Small intestine (tissue), 7 donors: ENCODE data around the gene ZBTB16. TPM values are rescaled to one million over a fixed set of nuclear protein-coding genes. Genes with fewer than 3 reads are reported as not detected.

Experiments
- DNase-seq, 2 donors: peaks; one replicate each; pipeline versions ENCODE4 v3.0.0 to v3.0.0-alpha.2; 2013
- FAIRE-seq: peaks from 2 replicates; lab custom pipeline; 2012; peaks lifted over from hg19 to GRCh38; lab: Jason Lieb, UNC
- H3K27ac ChIP-seq, 3 donors: one replicate each; pipeline ENCODE4 v1.5.1; 2013; ENCODE audit warnings: low read length in 2 of 3, mild to moderate bottlenecking in 2 of 3, control low read depth in 1 of 3, inconsistent platforms in 1 of 3, low read depth in 1 of 3, moderate library complexity in 1 of 3
- H3K27me3 ChIP-seq, 3 donors: one replicate each; pipeline ENCODE4 v1.6.1; 2013; ENCODE audit warnings: low read length in 3 of 3, inconsistent platforms in 1 of 3; ENCODE audit not compliant: control insufficient read depth in 3 of 3, insufficient read depth in 3 of 3
- H3K36me3 ChIP-seq, 3 donors: one replicate each; pipeline ENCODE4 v1.6.1; 2013; ENCODE audit warnings: low read length in 3 of 3, inconsistent platforms in 1 of 3, low read depth in 1 of 3, mild to moderate bottlenecking in 1 of 3, moderate library complexity in 1 of 3; ENCODE audit not compliant: control insufficient read depth in 3 of 3, insufficient read depth in 2 of 3
- H3K4me1 ChIP-seq, 3 donors: one replicate each; pipeline ENCODE4 v1.6.1; 2013; ENCODE audit warnings: low read length in 2 of 3, inconsistent platforms in 1 of 3, low read depth in 1 of 3, mild to moderate bottlenecking in 1 of 3, moderate library complexity in 1 of 3; ENCODE audit not compliant: control insufficient read depth in 3 of 3, insufficient read depth in 2 of 3
- H3K4me3 ChIP-seq, 3 donors: one replicate each; pipeline ENCODE4 v1.5.1; 2013; ENCODE audit warnings: low read length in 3 of 3, control low read depth in 1 of 3, inconsistent platforms in 1 of 3, low read depth in 1 of 3, mild to moderate bottlenecking in 1 of 3, moderate library complexity in 1 of 3
- H3K9me3 ChIP-seq, 2 donors: one replicate each; pipeline ENCODE4 v1.6.1; 2013; ENCODE audit warnings: low read depth in 1 of 2, low read length in 1 of 2; ENCODE audit not compliant: control insufficient read depth in 2 of 2, insufficient read depth in 1 of 2
- WGBS, 3 donors: extraction: QIAGEN DNeasy Blood & Tissue Kit; methylation state at CpG; one replicate each; pipeline ENCODE4 v1.1.7; 2013; 5-methylcytosine and 5-hydroxymethylcytosine counted together
- polyA plus RNA-seq, 4 donors: library from polyadenylated mRNA; stranded (reverse) in 3 of 4; unstranded in 1 of 4; fragments of 200-250 nt in 3 of 4; fragments of 120-200 nt in 1 of 4; gene quantifications; one replicate each; pipeline versions ENCODE4 v1.2.1 to v1.2.3, GENCODE V29; 2013
- donor health status: healthy with polysubstance abuse.
- donor health status: control.
- donor health status: control.
- donor health status: Bipolar disorder and iron deficiency.
- donor health status: healthy.

The ZBTB16 gene
- polyA plus RNA-seq, 4 donors, result 1.5 to 32.4 (median 17.4) TPM

- no peaks in the 10 kb centered on the region for H3K9me3 ChIP-seq
- no peak for FAIRE-seq
- H3K4me1 ChIP-seq, result peaks cover 0 to 16% (median 0%) of the 10 kb centered on the region in 3 donors
- H3K4me3 ChIP-seq, result no peak overlapping the region
- no peaks in the 10 kb centered on the region for H3K27me3 ChIP-seq
- 66 to 81% (median 72%) methylated on average over 6 of the region's 6 CpGs for WGBS, 3 donors
- H3K27ac ChIP-seq, result no peak overlapping the region
- DNase-seq, result no peak
- no peaks in the 10 kb centered on the region for H3K36me3 ChIP-seq
Observed at GRCh38 chr11:114215871-114216795, 156.6 kb downstream of the ZBTB16 start.

DNA sequence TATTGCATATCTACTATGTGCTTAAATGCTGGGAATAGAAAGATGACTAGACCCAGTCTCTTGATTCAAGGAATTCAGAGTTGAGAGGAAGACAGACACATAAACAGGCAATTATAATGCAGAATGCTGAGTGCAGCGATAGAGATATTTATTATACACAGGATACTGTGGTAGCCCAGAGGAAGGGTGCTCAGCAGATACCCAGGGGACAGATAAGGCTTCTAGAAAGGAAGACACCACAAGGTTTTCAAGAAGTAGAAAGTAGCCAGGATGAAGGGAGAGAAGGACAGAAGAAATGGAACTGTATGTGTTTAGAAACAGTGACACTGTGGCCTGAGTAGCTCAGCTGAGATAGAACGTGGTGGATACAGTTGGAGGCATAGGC is 157.3 kb downstream of the ZBTB16 start:
- no peaks in the 10 kb centered on the region for H3K27me3 ChIP-seq
- H3K4me3 ChIP-seq, result no peak overlapping the region
- no peaks in the 10 kb centered on the region for H3K36me3 ChIP-seq
- DNase-seq (peak in 1 of 2 donors; percentile 26), FAIRE-seq (no peak)
- no peak overlapping the region for H3K27ac ChIP-seq
- H3K9me3 ChIP-seq, result no peaks in the 10 kb centered on the region
- peaks cover 0 to 9% (median 0%) of the 10 kb centered on the region in 3 donors for H3K4me1 ChIP-seq
- 73 to 80% (median 76%) methylated on average over 2 of the region's 2 CpGs for whole genome bisulfite sequencing, 3 donors

- peaks cover 0 to 4% (median 0%) of the 10 kb centered on the region in 3 donors for H3K36me3 ChIP-seq
- no peak overlapping the region for H3K4me3 ChIP-seq
- FAIRE-seq, result no peak
- no peak for DNase-seq
- H3K9me3 ChIP-seq, result no peaks in the 10 kb centered on the region
- H3K27me3 ChIP-seq, result no peaks in the 10 kb centered on the region
- H3K4me1 ChIP-seq, result peaks cover 0 to 8% (median 0%) of the 10 kb centered on the region in 3 donors
- 82 to 94% (median 88%) methylated on average over 3 of the region's 3 CpGs for WGBS, 3 donors
- H3K27ac ChIP-seq, result no peak overlapping the region
Observed at GRCh38 chr11:114218508-114218907, 159.0 kb downstream of the ZBTB16 start.

GRCh38 chr11:114219559-114220349 is 160.2 kb downstream of the ZBTB16 start:
- DNase-seq, result peak in 1 of 2 donors; percentile 18
- H3K27ac ChIP-seq, result peak overlapping the region in 1 of 3 donors; percentile 46
- no peak overlapping the region for H3K4me3 ChIP-seq

GRCh38 chr11:114221037-114221436 is 161.5 kb downstream of the ZBTB16 start:
- H3K4me1 ChIP-seq, result peaks cover 0 to 4% (median under 1%) of the 10 kb centered on the region in 3 donors
- 91 to 94% (median 91%) methylated on average over 2 of the region's 2 CpGs for WGBS, 3 donors
- H3K27me3 ChIP-seq, result no peaks in the 10 kb centered on the region
- no peaks in the 10 kb centered on the region for H3K9me3 ChIP-seq
- H3K36me3 ChIP-seq, result peaks cover 0 to 4% (median 0%) of the 10 kb centered on the region in 3 donors
- DNase-seq, result no peak
- no peak overlapping the region for H3K4me3 ChIP-seq
- H3K27ac ChIP-seq, result no peak overlapping the region
- no peak for FAIRE-seq

More at GRCh38 chr11:114219559-114220349, 160.2 kb downstream of the ZBTB16 start:
- peaks cover 0 to 8% (median 0%) of the 10 kb centered on the region in 3 donors for H3K4me1 ChIP-seq
- H3K27me3 ChIP-seq, result no peaks in the 10 kb centered on the region
- FAIRE-seq, result no peak
- no peaks in the 10 kb centered on the region for H3K9me3 ChIP-seq
- H3K36me3 ChIP-seq, result peaks cover 0 to 4% (median 0%) of the 10 kb centered on the region in 3 donors
- whole genome bisulfite sequencing, 3 donors, result 53 to 58% (median 55%) methylated on average over 6 of the region's 6 CpGs

DNA sequence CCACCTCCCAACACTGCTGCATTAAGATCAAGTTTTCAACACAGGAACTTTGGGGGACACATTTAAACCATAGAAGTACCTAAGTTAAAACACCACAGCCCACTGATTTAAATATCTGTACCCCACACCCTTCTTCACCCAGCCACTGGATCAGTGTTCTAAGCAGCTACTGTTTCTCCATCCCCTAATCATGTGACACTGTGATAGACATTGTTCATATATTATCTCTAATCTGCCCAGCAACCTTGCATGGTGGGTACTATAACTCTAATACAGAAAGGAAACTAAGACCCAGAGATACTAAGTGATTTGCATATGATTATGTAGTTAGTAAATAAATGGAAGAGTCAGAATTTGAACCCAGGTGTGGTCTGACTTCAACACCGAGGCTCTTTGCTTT is 166.2 kb downstream of the ZBTB16 start:
- Histone ChIP-seq H3K27me3 (no peaks in the 10 kb centered on the region), H3K9me3 (no peaks in the 10 kb centered on the region), H3K27ac (no peak overlapping the region), H3K4me1 (peaks cover 0 to 3% (median 0%) of the 10 kb centered on the region in 3 donors), H3K36me3 (peaks cover 0 to 4% (median 0%) of the 10 kb centered on the region in 3 donors), H3K4me3 (no peak overlapping the region)
- DNase-seq (no peak), FAIRE-seq (no peak)
- WGBS, 3 donors, result 29 to 67% (median 54%) methylated on average over 1 of the region's 1 CpG

GRCh38 chr11:114226356-114226755 is 166.8 kb downstream of the ZBTB16 start:
- Histone ChIP-seq H3K4me3 (no peak overlapping the region), H3K36me3 (peaks cover 0 to 4% (median 0%) of the 10 kb centered on the region in 3 donors), H3K4me1 (peaks cover 0 to 3% (median 0%) of the 10 kb centered on the region in 3 donors), H3K27me3 (no peaks in the 10 kb centered on the region), H3K9me3 (no peaks in the 10 kb centered on the region), H3K27ac (no peak overlapping the region)
- FAIRE-seq (no peak), DNase-seq (no peak)
- 62 to 88% (median 78%) methylated on average over 5 of the region's 5 CpGs for WGBS, 3 donors
